HepG2 (cell line): Measurements from ENCODE around the gene LIMK2. TPM values are rescaled to one million over a fixed set of nuclear protein-coding genes. Genes with fewer than 3 reads are reported as not detected.

Source experiments
- AFF4 ChIP-seq: sonication (generic); formaldehyde crosslinking; IDR thresholded peaks from 2 replicates; pipeline ENCODE4 v1.4.0; 2020; ENCODE audit warnings: missing genetic modification reagents
- ETV6 ChIP-seq: sonication (generic); formaldehyde crosslinking; conservative IDR thresholded peaks from 2 replicates; pipeline ENCODE4 v1.4.0; 2020; ENCODE audit warnings: missing genetic modification reagents
- HDAC6 ChIP-seq: fragments of 200-600 bp; sonication (generic); IDR thresholded peaks from 2 replicates; pipeline ENCODE4 v1.7.0; 2017; ENCODE audit warnings: mild to moderate bottlenecking, antibody characterized with exemption, low read length, low read depth
- KLF9 ChIP-seq: IDR thresholded peaks from 2 replicates; pipeline ENCODE4 v1.6.1; 2016; ENCODE audit warnings: low read depth
- MLXIP ChIP-seq: sonication (generic); formaldehyde crosslinking; IDR thresholded peaks from 2 replicates; pipeline ENCODE4 v1.9.0; 2021; ENCODE audit warnings: missing genetic modification reagents, borderline replicate concordance
- SRF ChIP-seq: IDR thresholded peaks from 2 replicates; pipeline ENCODE4 v1.6.1; 2011; ENCODE audit warnings: mild to moderate bottlenecking, low read depth, low read length, moderate library complexity
- ZBTB2 ChIP-seq: sonication (generic); formaldehyde crosslinking; IDR thresholded peaks from 2 replicates; pipeline ENCODE4 v1.8.0; 2022; ENCODE audit warnings: low read depth, missing genetic modification reagents
- ZNF276 ChIP-seq: sonication (generic); formaldehyde crosslinking; IDR thresholded peaks from 2 replicates; pipeline ENCODE4 v1.4.0; 2020; ENCODE audit warnings: mild to moderate bottlenecking, low read depth, missing genetic modification reagents
- ZNF569 ChIP-seq: sonication (generic); formaldehyde crosslinking; IDR thresholded peaks from 2 replicates; pipeline ENCODE4 v1.5.0; 2020; ENCODE audit warnings: mild to moderate bottlenecking, missing genetic modification reagents, moderate library complexity, borderline replicate concordance
- polyA plus RNA-seq, 8 experiments: library from polyadenylated mRNA; depleted of rRNA in 3 of 8; stranded (reverse) in 7 of 8; unstranded in 1 of 8; fragments of >200 nt; fragmentation: Illumina TruSeq in 4 of 8; extraction: Trizol in 4 of 8; gene quantifications; 2 replicates each; pipeline versions ENCODE4 v1.2.1 to v1.2.3, GENCODE V29; 2011 to 2016; ENCODE audit warnings: low read depth in 4 of 8, missing spikeins in 1 of 8, mixed read lengths in 1 of 8; ENCODE audit not compliant: insufficient read depth in 1 of 8
- total RNA-seq, 5 experiments: library from RNA; depleted of rRNA; stranded (reverse); fragments of >200 nt; fragmentation: Illumina TruSeq; extraction: Trizol; gene quantifications; 2 replicates each; pipeline ENCODE4 v1.2.3, GENCODE V29; 2016; ENCODE audit warnings: low read depth in 1 of 5
- TF ChIP-seq, protein P1 (sequence below): sonication (generic); formaldehyde crosslinking; conservative IDR thresholded peaks from 2 replicates; pipeline ENCODE4 v1.4.0; 2020; ENCODE audit warnings: mild to moderate bottlenecking, missing genetic modification reagents, moderate library complexity

The LIMK2 gene
- total and polyA plus RNA-seq, 2 of the 13 experiments (the other 11 are each of a cell fraction or from before 2014, with no cell fraction given): 20.9 to 29.8 TPM

DNA sequence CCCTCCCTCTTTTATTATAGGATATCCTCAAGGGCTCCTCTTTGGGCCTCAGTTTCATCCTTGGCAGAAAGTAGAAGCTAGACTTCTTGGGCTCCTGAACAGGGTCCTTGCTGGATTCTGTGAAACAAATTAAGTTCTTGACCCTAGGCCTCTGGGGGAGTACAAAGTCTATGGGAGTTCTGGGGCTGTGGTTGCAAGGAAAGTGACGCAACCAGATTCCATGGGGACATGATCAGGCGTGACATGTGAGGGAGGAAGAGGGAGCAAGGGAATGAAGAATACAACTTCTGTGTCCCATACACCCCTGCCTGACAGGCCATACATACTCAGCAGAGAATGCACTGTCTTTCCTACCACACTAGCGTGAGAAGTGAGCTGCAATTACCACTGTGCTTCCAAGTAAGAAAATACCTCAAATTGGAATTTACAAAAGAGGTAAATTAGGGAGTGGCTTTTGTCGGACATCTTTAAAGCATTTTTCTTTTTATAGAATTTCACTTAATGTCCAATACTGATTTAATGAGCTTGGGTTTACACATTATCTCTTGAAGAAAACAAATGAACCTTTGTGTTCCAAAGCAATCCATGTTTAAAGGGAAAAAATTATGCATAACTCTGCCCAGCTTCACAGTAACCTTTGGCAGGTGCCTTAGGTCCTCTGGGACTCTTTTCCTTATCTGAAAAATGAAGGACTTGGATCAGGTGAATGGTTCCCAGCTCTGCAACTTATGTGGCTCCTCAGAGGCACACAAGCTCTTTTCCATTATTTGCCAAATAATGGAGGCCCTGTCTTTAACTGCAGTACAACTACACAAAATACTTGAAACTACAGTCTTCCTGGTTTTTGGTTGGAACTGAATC lies 38.9 kb downstream of the LIMK2 start (continued):
- TF ChIP-seq AFF4 (no peak), ZNF569 (CRISPR knock-in tag) (no peak), HDAC6 (no peak), ZBTB2 (CRISPR knock-in tag) (no peak), KLF9 (CRISPR knock-in tag) (no peak), ZNF276 (CRISPR knock-in tag) (no peak), SRF (no peak), MLXIP (no peak), ETV6 (CRISPR knock-in tag) (no peak)
- TF ChIP-seq, protein P1, sequence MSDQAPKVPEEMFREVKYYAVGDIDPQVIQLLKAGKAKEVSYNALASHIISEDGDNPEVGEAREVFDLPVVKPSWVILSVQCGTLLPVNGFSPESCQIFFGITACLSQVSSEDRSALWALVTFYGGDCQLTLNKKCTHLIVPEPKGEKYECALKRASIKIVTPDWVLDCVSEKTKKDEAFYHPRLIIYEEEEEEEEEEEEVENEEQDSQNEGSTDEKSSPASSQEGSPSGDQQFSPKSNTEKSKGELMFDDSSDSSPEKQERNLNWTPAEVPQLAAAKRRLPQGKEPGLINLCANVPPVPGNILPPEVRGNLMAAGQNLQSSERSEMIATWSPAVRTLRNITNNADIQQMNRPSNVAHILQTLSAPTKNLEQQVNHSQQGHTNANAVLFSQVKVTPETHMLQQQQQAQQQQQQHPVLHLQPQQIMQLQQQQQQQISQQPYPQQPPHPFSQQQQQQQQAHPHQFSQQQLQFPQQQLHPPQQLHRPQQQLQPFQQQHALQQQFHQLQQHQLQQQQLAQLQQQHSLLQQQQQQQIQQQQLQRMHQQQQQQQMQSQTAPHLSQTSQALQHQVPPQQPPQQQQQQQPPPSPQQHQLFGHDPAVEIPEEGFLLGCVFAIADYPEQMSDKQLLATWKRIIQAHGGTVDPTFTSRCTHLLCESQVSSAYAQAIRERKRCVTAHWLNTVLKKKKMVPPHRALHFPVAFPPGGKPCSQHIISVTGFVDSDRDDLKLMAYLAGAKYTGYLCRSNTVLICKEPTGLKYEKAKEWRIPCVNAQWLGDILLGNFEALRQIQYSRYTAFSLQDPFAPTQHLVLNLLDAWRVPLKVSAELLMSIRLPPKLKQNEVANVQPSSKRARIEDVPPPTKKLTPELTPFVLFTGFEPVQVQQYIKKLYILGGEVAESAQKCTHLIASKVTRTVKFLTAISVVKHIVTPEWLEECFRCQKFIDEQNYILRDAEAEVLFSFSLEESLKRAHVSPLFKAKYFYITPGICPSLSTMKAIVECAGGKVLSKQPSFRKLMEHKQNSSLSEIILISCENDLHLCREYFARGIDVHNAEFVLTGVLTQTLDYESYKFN (CRISPR knock-in tag): peak; percentile 69
